ENCODE results near the gene APP. TPM values are rescaled to one million over a fixed set of nuclear protein-coding genes. Genes with fewer than 3 reads are reported as not detected.
"Not testable (repeated sequence)": the region's sequence is repeated elsewhere in the genome, so short reads cannot be mapped to it uniquely, and the experiment has no call there.

Gene APP
- total RNA-seq, 5 donors from 2014 or later (not counting 1 experiment from before 2014, with no cell fraction given) = 33.7 to 44.7 (median 37.5) TPM

- no peak for ATAC-seq (replicated peaks in 1 of 4)
- H3K4me1 Mint-ChIP-seq = peaks cover 0 to 2% (median 0%) of the 10 kb centered on the region in 3 donors
- Histone ChIP-seq H3K9me3 (no peaks in the 10 kb centered on the region), H3K4me1 (ENCODE audit: control insufficient read depth in 1 of 2, extremely low read depth in 1 of 2, insufficient read depth in 2 of 2, low read length in 2 of 2) (no peaks in the 10 kb centered on the region), H3K36me3 (ENCODE audit: control insufficient read depth in 2 of 2, extremely low read depth in 1 of 2, insufficient read depth in 1 of 2, low read length in 1 of 2) (no peaks in the 10 kb centered on the region), H3K27ac (ENCODE audit: low read length) (no peak overlapping the region), H3K4me3 (ENCODE audit: control insufficient read depth in 1 of 2, extremely low read depth in 1 of 2, low read length in 1 of 2) (no peak overlapping the region), H3K27me3 (replicated peaks in 1 of 2; ENCODE audit: control insufficient read depth in 2 of 2, extremely low read depth in 1 of 2, insufficient read depth in 2 of 2, low read length in 1 of 2) (no peaks in the 10 kb centered on the region)
- no peak for DNase-seq
- H3K36me3 Mint-ChIP-seq = peaks cover 6% of the 10 kb centered on the region
- no peaks in the 10 kb centered on the region for H3K27me3 Mint-ChIP-seq
- H3K9me3 Mint-ChIP-seq = no peaks in the 10 kb centered on the region
- WGBS (ENCODE audit: insufficient coverage) = no CpG with 5 or more reads among the region's 4 CpGs
- POLR2A ChIA-PET = no interaction called here
- H3K27ac Mint-ChIP-seq = no peak overlapping the region
- CTCF ChIA-PET = no interaction called here
- H3K4me3 Mint-ChIP-seq = no peak overlapping the region
Measured at GRCh38 chr21:26013970-26014369, 156.6 kb downstream of the APP start.

- H3K4me3 Mint-ChIP-seq; H3K4me1 Mint-ChIP-seq; H3K27ac ChIP-seq (ENCODE audit: low read length); ATAC-seq (replicated peaks in 1 of 4); H3K4me3 ChIP-seq (ENCODE audit: control insufficient read depth in 1 of 2, extremely low read depth in 1 of 2, low read length in 1 of 2); H3K36me3 ChIP-seq (ENCODE audit: control insufficient read depth in 2 of 2, extremely low read depth in 1 of 2, insufficient read depth in 1 of 2, low read length in 1 of 2); H3K27me3 Mint-ChIP-seq; H3K36me3 Mint-ChIP-seq; H3K4me1 ChIP-seq (ENCODE audit: control insufficient read depth in 1 of 2, extremely low read depth in 1 of 2, insufficient read depth in 2 of 2, low read length in 2 of 2); CTCF ChIA-PET; H3K27me3 ChIP-seq (replicated peaks in 1 of 2; ENCODE audit: control insufficient read depth in 2 of 2, extremely low read depth in 1 of 2, insufficient read depth in 2 of 2, low read length in 1 of 2); H3K9me3 ChIP-seq; H3K27ac Mint-ChIP-seq; POLR2A ChIA-PET; DNase-seq; H3K9me3 Mint-ChIP-seq: not testable (repeated sequence)
- 78% methylated on average over 2 of the region's 4 CpGs for WGBS (ENCODE audit: insufficient coverage)
Measured at GRCh38 chr21:26012482-26012881, 158.1 kb downstream of the APP start.

GRCh38 chr21:26011292-26011940 is 159.2 kb downstream of the APP start:
- peaks cover 0 to 5% (median 2%) of the 10 kb centered on the region in 3 donors for H3K4me1 Mint-ChIP-seq

GRCh38 chr21:26007951-26008498 is 162.5 kb downstream of the APP start:
- ATAC-seq (replicated peaks in 1 of 4) (no peak), DNase-seq (no peak)
- Histone ChIP-seq H3K27me3 (replicated peaks in 1 of 2; ENCODE audit: control insufficient read depth in 2 of 2, extremely low read depth in 1 of 2, insufficient read depth in 2 of 2, low read length in 1 of 2) (no peaks in the 10 kb centered on the region), H3K36me3 (ENCODE audit: control insufficient read depth in 2 of 2, extremely low read depth in 1 of 2, insufficient read depth in 1 of 2, low read length in 1 of 2) (no peaks in the 10 kb centered on the region), H3K27ac (ENCODE audit: low read length) (no peak overlapping the region), H3K9me3 (no peaks in the 10 kb centered on the region), H3K4me1 (ENCODE audit: control insufficient read depth in 1 of 2, extremely low read depth in 1 of 2, insufficient read depth in 2 of 2, low read length in 2 of 2) (peaks cover 0 to 2% of the 10 kb centered on the region in 2 experiments), H3K4me3 (ENCODE audit: control insufficient read depth in 1 of 2, extremely low read depth in 1 of 2, low read length in 1 of 2) (no peak overlapping the region)
- ChIA-PET POLR2A (no interaction called here), CTCF (no interaction called here)
- Mint-ChIP-seq H3K9me3 (no peaks in the 10 kb centered on the region), H3K4me1 (peaks cover 0 to 5% (median 2%) of the 10 kb centered on the region in 3 donors), H3K4me3 (no peak overlapping the region), H3K36me3 (peaks cover 4% of the 10 kb centered on the region), H3K27ac (no peak overlapping the region), H3K27me3 (no peaks in the 10 kb centered on the region)
- WGBS (ENCODE audit: insufficient coverage) = 77% methylated on average over 2 of the region's 8 CpGs

More at GRCh38 chr21:26011292-26011940, 159.2 kb downstream of the APP start:
- no peaks in the 10 kb centered on the region for H3K9me3 ChIP-seq
- ChIA-PET POLR2A (interaction anchor here in 1 of 2 donors (0.7 kb wide), 1 partner anchor 85 kb away, joined by 3 read pairs; no protein-coding TSS in a partner anchor), CTCF (no interaction called here)
- H3K27me3 Mint-ChIP-seq = no peaks in the 10 kb centered on the region
- ATAC-seq (replicated peaks in 1 of 4) = no peak
- H3K4me1 ChIP-seq (ENCODE audit: control insufficient read depth in 1 of 2, extremely low read depth in 1 of 2, insufficient read depth in 2 of 2, low read length in 2 of 2) = peaks cover 0 to 2% of the 10 kb centered on the region in 2 experiments
- no peak for DNase-seq
- H3K36me3 Mint-ChIP-seq = peaks cover 4% of the 10 kb centered on the region
- H3K4me3 ChIP-seq (ENCODE audit: control insufficient read depth in 1 of 2, extremely low read depth in 1 of 2, low read length in 1 of 2) = no peak overlapping the region
- no peak overlapping the region for H3K27ac ChIP-seq (ENCODE audit: low read length)
- H3K9me3 Mint-ChIP-seq = no peaks in the 10 kb centered on the region
- no peaks in the 10 kb centered on the region for H3K27me3 ChIP-seq (replicated peaks in 1 of 2; ENCODE audit: control insufficient read depth in 2 of 2, extremely low read depth in 1 of 2, insufficient read depth in 2 of 2, low read length in 1 of 2)
- no peak overlapping the region for H3K4me3 Mint-ChIP-seq
- no peaks in the 10 kb centered on the region for H3K36me3 ChIP-seq (ENCODE audit: control insufficient read depth in 2 of 2, extremely low read depth in 1 of 2, insufficient read depth in 1 of 2, low read length in 1 of 2)
- H3K27ac Mint-ChIP-seq = no peak overlapping the region
- WGBS (ENCODE audit: insufficient coverage) = 78% methylated on average over 5 of the region's 6 CpGs

- no peak overlapping the region for H3K27ac ChIP-seq (ENCODE audit: low read length)
- H3K9me3 Mint-ChIP-seq = no peaks in the 10 kb centered on the region
- no peak overlapping the region for H3K4me3 ChIP-seq (ENCODE audit: control insufficient read depth in 1 of 2, extremely low read depth in 1 of 2, low read length in 1 of 2)
- H3K4me3 Mint-ChIP-seq = no peak overlapping the region
- peaks cover 6% of the 10 kb centered on the region in 3 donors for H3K4me1 Mint-ChIP-seq
- peaks cover 6% of the 10 kb centered on the region for H3K36me3 Mint-ChIP-seq
- H3K36me3 ChIP-seq (ENCODE audit: control insufficient read depth in 2 of 2, extremely low read depth in 1 of 2, insufficient read depth in 1 of 2, low read length in 1 of 2) = no peaks in the 10 kb centered on the region
- ATAC-seq (replicated peaks in 1 of 4) (no peak), DNase-seq (no peak)
- ChIA-PET POLR2A (no interaction called here), CTCF (no interaction called here)
- no peak overlapping the region for H3K27ac Mint-ChIP-seq
- peaks cover 0 to 2% of the 10 kb centered on the region in 2 experiments for H3K4me1 ChIP-seq (ENCODE audit: control insufficient read depth in 1 of 2, extremely low read depth in 1 of 2, insufficient read depth in 2 of 2, low read length in 2 of 2)
- H3K9me3 ChIP-seq = no peaks in the 10 kb centered on the region
- WGBS (ENCODE audit: insufficient coverage) = no CpG with 5 or more reads among the region's 1 CpG
- H3K27me3 ChIP-seq (replicated peaks in 1 of 2; ENCODE audit: control insufficient read depth in 2 of 2, extremely low read depth in 1 of 2, insufficient read depth in 2 of 2, low read length in 1 of 2) = no peaks in the 10 kb centered on the region
- no peaks in the 10 kb centered on the region for H3K27me3 Mint-ChIP-seq
Measured at GRCh38 chr21:26005464-26005863, 165.1 kb downstream of the APP start.

GRCh38 chr21:26003404-26003803 is 167.2 kb downstream of the APP start:
- WGBS (ENCODE audit: insufficient coverage) = 100% methylated on average over 1 of the region's 4 CpGs
- peaks cover 10 to 16% (median 14%) of the 10 kb centered on the region in 3 donors for H3K4me1 Mint-ChIP-seq
- POLR2A ChIA-PET = no interaction called here

More at GRCh38 chr21:26003404-26003803, 167.2 kb downstream of the APP start:
- H3K27me3 Mint-ChIP-seq = no peaks in the 10 kb centered on the region
- Histone ChIP-seq H3K27me3 (replicated peaks in 1 of 2; ENCODE audit: control insufficient read depth in 2 of 2, extremely low read depth in 1 of 2, insufficient read depth in 2 of 2, low read length in 1 of 2) (no peaks in the 10 kb centered on the region), H3K4me1 (ENCODE audit: control insufficient read depth in 1 of 2, extremely low read depth in 1 of 2, insufficient read depth in 2 of 2, low read length in 2 of 2) (no peaks in the 10 kb centered on the region), H3K36me3 (ENCODE audit: control insufficient read depth in 2 of 2, extremely low read depth in 1 of 2, insufficient read depth in 1 of 2, low read length in 1 of 2) (no peaks in the 10 kb centered on the region), H3K9me3 (no peaks in the 10 kb centered on the region), H3K27ac (ENCODE audit: low read length) (no peak overlapping the region), H3K4me3 (ENCODE audit: control insufficient read depth in 1 of 2, extremely low read depth in 1 of 2, low read length in 1 of 2) (no peak overlapping the region)
- no peaks in the 10 kb centered on the region for H3K9me3 Mint-ChIP-seq
- H3K27ac Mint-ChIP-seq = no peak overlapping the region
- DNase-seq (no peak), ATAC-seq (replicated peaks in 1 of 4) (no peak)
- H3K4me3 Mint-ChIP-seq = no peak overlapping the region
- peaks cover 3% of the 10 kb centered on the region for H3K36me3 Mint-ChIP-seq
- CTCF ChIA-PET = no interaction called here

All from T-cell (primary cell).